Measurements from ENCODE around the gene RPS27A.
"Not testable (repeated sequence)": the region's sequence is repeated elsewhere in the genome, so short reads cannot be mapped to it uniquely, and the experiment has no call there.

The RPS27A gene

GRCh38 chr2:55239656-55240222, 7.3 kb downstream of the RPS27A start:
- Histone ChIP-seq H3K27me3 (ENCODE audit: insufficient read depth, low read length) (no peaks in the 10 kb centered on the region), H3K4me3 (ENCODE audit: low read length) (no peak overlapping the region), H3K9me3 (ENCODE audit: insufficient read depth, low read depth, low read length) (no peaks in the 10 kb centered on the region), H3K36me3 (ENCODE audit: insufficient read depth, low read length) (peaks cover 86% of the 10 kb centered on the region), H3K9ac (ENCODE audit: low read depth, low read length) (no peak overlapping the region), H3K4me1 (ENCODE audit: insufficient read depth, low read length) (no peaks in the 10 kb centered on the region), H3K27ac (ENCODE audit: low read depth, low read length) (no peak overlapping the region)
- WGBS, result 94% methylated on average over 2 of the region's 4 CpGs

GRCh38 chr2:55241582-55241981, 9.1 kb downstream of the RPS27A start:
- H3K36me3 ChIP-seq (ENCODE audit: insufficient read depth, low read length), result peaks cover 84% of the 10 kb centered on the region
- WGBS, result 94% methylated on average over 8 of the region's 8 CpGs

GRCh38 chr2:55242617-55243016, 10.1 kb downstream of the RPS27A start:
- no peaks in the 10 kb centered on the region for H3K4me1 ChIP-seq (ENCODE audit: insufficient read depth, low read length)
- WGBS, result 82% methylated on average over 1 of the region's 1 CpG
- no peak overlapping the region for H3K9ac ChIP-seq (ENCODE audit: low read depth, low read length)
- H3K27me3 ChIP-seq (ENCODE audit: insufficient read depth, low read length), result no peaks in the 10 kb centered on the region
- H3K36me3 ChIP-seq (ENCODE audit: insufficient read depth, low read length), result peaks cover 88% of the 10 kb centered on the region
- H3K4me3 ChIP-seq (ENCODE audit: low read length), result no peak overlapping the region
- H3K9me3 ChIP-seq (ENCODE audit: insufficient read depth, low read depth, low read length), result no peaks in the 10 kb centered on the region
- H3K27ac ChIP-seq (ENCODE audit: low read depth, low read length), result no peak overlapping the region

More at GRCh38 chr2:55241582-55241981, 9.1 kb downstream of the RPS27A start:
- not testable (repeated sequence) for H3K9me3 ChIP-seq (ENCODE audit: insufficient read depth, low read depth, low read length); H3K27ac ChIP-seq (ENCODE audit: low read depth, low read length); H3K4me1 ChIP-seq (ENCODE audit: insufficient read depth, low read length); H3K27me3 ChIP-seq (ENCODE audit: insufficient read depth, low read length); H3K4me3 ChIP-seq (ENCODE audit: low read length); H3K9ac ChIP-seq (ENCODE audit: low read depth, low read length)

GRCh38 chr2:55245411-55245810, 12.9 kb downstream of the RPS27A start:
- H3K27ac ChIP-seq (ENCODE audit: low read depth, low read length), result no peak overlapping the region
- H3K36me3 ChIP-seq (ENCODE audit: insufficient read depth, low read length), result peaks cover 91% of the 10 kb centered on the region
- no peaks in the 10 kb centered on the region for H3K27me3 ChIP-seq (ENCODE audit: insufficient read depth, low read length)
- no peaks in the 10 kb centered on the region for H3K9me3 ChIP-seq (ENCODE audit: insufficient read depth, low read depth, low read length)
- WGBS, result 92% methylated on average over 3 of the region's 5 CpGs
- no peak overlapping the region for H3K9ac ChIP-seq (ENCODE audit: low read depth, low read length)
- no peaks in the 10 kb centered on the region for H3K4me1 ChIP-seq (ENCODE audit: insufficient read depth, low read length)
- H3K4me3 ChIP-seq (ENCODE audit: low read length), result no peak overlapping the region

GRCh38 chr2:55247025-55247424, 14.5 kb downstream of the RPS27A start:
- no peak overlapping the region for H3K27ac ChIP-seq (ENCODE audit: low read depth, low read length)
- no peak overlapping the region for H3K9ac ChIP-seq (ENCODE audit: low read depth, low read length)
- H3K9me3 ChIP-seq (ENCODE audit: insufficient read depth, low read depth, low read length), result no peaks in the 10 kb centered on the region
- H3K36me3 ChIP-seq (ENCODE audit: insufficient read depth, low read length), result peaks cover 91% of the 10 kb centered on the region
- 87% methylated on average over 5 of the region's 5 CpGs for WGBS
- no peaks in the 10 kb centered on the region for H3K27me3 ChIP-seq (ENCODE audit: insufficient read depth, low read length)
- H3K4me3 ChIP-seq (ENCODE audit: low read length), result no peak overlapping the region
- no peaks in the 10 kb centered on the region for H3K4me1 ChIP-seq (ENCODE audit: insufficient read depth, low read length)

- Histone ChIP-seq H3K9ac (ENCODE audit: low read depth, low read length) (no peak overlapping the region), H3K4me1 (ENCODE audit: insufficient read depth, low read length) (no peaks in the 10 kb centered on the region), H3K27me3 (ENCODE audit: insufficient read depth, low read length) (no peaks in the 10 kb centered on the region), H3K9me3 (ENCODE audit: insufficient read depth, low read depth, low read length) (no peaks in the 10 kb centered on the region), H3K4me3 (ENCODE audit: low read length) (no peak overlapping the region), H3K27ac (ENCODE audit: low read depth, low read length) (no peak overlapping the region), H3K36me3 (ENCODE audit: insufficient read depth, low read length) (peaks cover 84% of the 10 kb centered on the region)
- WGBS, result 96% methylated on average over 1 of the region's 3 CpGs
Observed at GRCh38 chr2:55252832-55253231, 20.3 kb downstream of the RPS27A start.

- H3K27me3 ChIP-seq (ENCODE audit: insufficient read depth, low read length); H3K9ac ChIP-seq (ENCODE audit: low read depth, low read length); H3K9me3 ChIP-seq (ENCODE audit: insufficient read depth, low read depth, low read length); H3K27ac ChIP-seq (ENCODE audit: low read depth, low read length); H3K4me3 ChIP-seq (ENCODE audit: low read length); H3K4me1 ChIP-seq (ENCODE audit: insufficient read depth, low read length): not testable (repeated sequence)
- 97% methylated on average over 3 of the region's 3 CpGs for WGBS
- H3K36me3 ChIP-seq (ENCODE audit: insufficient read depth, low read length), result peaks cover 81% of the 10 kb centered on the region
Observed at GRCh38 chr2:55259586-55259985, 27.1 kb downstream of the RPS27A start.

- WGBS, result 22% methylated on average over 13 of the region's 13 CpGs
- Histone ChIP-seq H3K9me3 (ENCODE audit: insufficient read depth, low read depth, low read length) (no peaks in the 10 kb centered on the region), H3K27ac (ENCODE audit: low read depth, low read length) (peak overlapping the region; percentile 82)
Observed at GRCh38 chr2:55268288-55268906, 35.9 kb downstream of the RPS27A start.

GRCh38 chr2:55268907-55269644, 36.6 kb downstream of the RPS27A start, which contains the start of gene MTIF2:
Gene MTIF2 (minus strand): TSS chr2:55269231. CDS start chr2:55263858, 5,373 bp downstream.
- Histone ChIP-seq H3K4me3 (ENCODE audit: low read length) (peak within 1 kb of the TSS; percentile 96), H3K27me3 (ENCODE audit: insufficient read depth, low read length) (no peaks in the 10 kb centered on the region), H3K9me3 (ENCODE audit: insufficient read depth, low read depth, low read length) (no peaks in the 10 kb centered on the region), H3K36me3 (ENCODE audit: insufficient read depth, low read length) (peaks cover 31% of the 10 kb centered on the region), H3K9ac (ENCODE audit: low read depth, low read length) (peak within 1 kb of the TSS; percentile 94), H3K27ac (ENCODE audit: low read depth, low read length) (peak within 1 kb of the TSS; percentile 82), H3K4me1 (ENCODE audit: insufficient read depth, low read length) (peaks cover 4% of the 10 kb centered on the region; the same call in 1 of the 2 replicates)
- under 1% methylated on average over 43 of the region's 43 CpGs for WGBS

More at GRCh38 chr2:55268288-55268906, 35.9 kb downstream of the RPS27A start:
- H3K4me3 ChIP-seq (ENCODE audit: low read length), result peak overlapping the region; percentile 96
- peaks cover 38% of the 10 kb centered on the region for H3K36me3 ChIP-seq (ENCODE audit: insufficient read depth, low read length)
- H3K4me1 ChIP-seq (ENCODE audit: insufficient read depth, low read length), result peaks cover 4% of the 10 kb centered on the region; the same call in 1 of the 2 replicates
- H3K9ac ChIP-seq (ENCODE audit: low read depth, low read length), result peak overlapping the region; percentile 94
- H3K27me3 ChIP-seq (ENCODE audit: insufficient read depth, low read length), result no peaks in the 10 kb centered on the region

- Histone ChIP-seq H3K9me3 (ENCODE audit: insufficient read depth, low read depth, low read length) (no peaks in the 10 kb centered on the region), H3K36me3 (ENCODE audit: insufficient read depth, low read length) (peaks cover 25% of the 10 kb centered on the region), H3K4me1 (ENCODE audit: insufficient read depth, low read length) (peaks cover 4% of the 10 kb centered on the region; the same call in 1 of the 2 replicates), H3K9ac (ENCODE audit: low read depth, low read length) (peak overlapping the region; percentile 94; the same call in 1 of the 2 replicates), H3K27ac (ENCODE audit: low read depth, low read length) (peak overlapping the region; percentile 60), H3K27me3 (ENCODE audit: insufficient read depth, low read length) (no peaks in the 10 kb centered on the region), H3K4me3 (ENCODE audit: low read length) (peak overlapping the region; percentile 96)
- WGBS, result 72% methylated on average over 7 of the region's 7 CpGs
Observed at GRCh38 chr2:55269645-55269990, 37.1 kb downstream of the RPS27A start.

- WGBS, result 87% methylated on average over 1 of the region's 2 CpGs
Observed at GRCh38 chr2:55274346-55274745, 41.9 kb downstream of the RPS27A start.

More at GRCh38 chr2:55274346-55274745, 41.9 kb downstream of the RPS27A start:
- H3K4me1 ChIP-seq (ENCODE audit: insufficient read depth, low read length), result peaks cover 19% of the 10 kb centered on the region
- not testable (repeated sequence) for H3K9ac ChIP-seq (ENCODE audit: low read depth, low read length); H3K4me3 ChIP-seq (ENCODE audit: low read length); H3K36me3 ChIP-seq (ENCODE audit: insufficient read depth, low read length); H3K9me3 ChIP-seq (ENCODE audit: insufficient read depth, low read depth, low read length); H3K27me3 ChIP-seq (ENCODE audit: insufficient read depth, low read length); H3K27ac ChIP-seq (ENCODE audit: low read depth, low read length)

Data from HUES64 (cell line).